ENCODE results near the gene SRGAP3.

DNA sequence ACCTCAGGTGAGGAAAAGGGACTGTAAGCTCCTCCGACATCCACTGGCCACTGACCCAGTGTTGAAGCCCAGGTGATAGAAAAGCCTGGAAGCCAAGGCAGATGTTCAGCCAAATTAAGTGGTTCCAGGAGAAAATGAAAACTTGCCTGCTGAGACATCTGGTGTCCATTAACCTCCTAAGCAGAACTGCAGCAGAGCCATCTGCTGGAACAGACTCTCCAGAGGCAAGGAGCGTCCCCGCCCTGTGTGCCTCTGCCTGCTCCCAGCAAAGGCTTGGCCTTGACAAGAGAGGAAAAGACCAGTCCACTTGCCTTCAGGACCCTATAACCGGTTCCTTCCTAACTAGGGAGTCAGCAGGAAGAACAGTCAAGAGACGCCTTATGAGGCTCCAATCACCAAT, 48.2 kb downstream of the SRGAP3 start:
- TF ChIP-seq, protein P1, sequence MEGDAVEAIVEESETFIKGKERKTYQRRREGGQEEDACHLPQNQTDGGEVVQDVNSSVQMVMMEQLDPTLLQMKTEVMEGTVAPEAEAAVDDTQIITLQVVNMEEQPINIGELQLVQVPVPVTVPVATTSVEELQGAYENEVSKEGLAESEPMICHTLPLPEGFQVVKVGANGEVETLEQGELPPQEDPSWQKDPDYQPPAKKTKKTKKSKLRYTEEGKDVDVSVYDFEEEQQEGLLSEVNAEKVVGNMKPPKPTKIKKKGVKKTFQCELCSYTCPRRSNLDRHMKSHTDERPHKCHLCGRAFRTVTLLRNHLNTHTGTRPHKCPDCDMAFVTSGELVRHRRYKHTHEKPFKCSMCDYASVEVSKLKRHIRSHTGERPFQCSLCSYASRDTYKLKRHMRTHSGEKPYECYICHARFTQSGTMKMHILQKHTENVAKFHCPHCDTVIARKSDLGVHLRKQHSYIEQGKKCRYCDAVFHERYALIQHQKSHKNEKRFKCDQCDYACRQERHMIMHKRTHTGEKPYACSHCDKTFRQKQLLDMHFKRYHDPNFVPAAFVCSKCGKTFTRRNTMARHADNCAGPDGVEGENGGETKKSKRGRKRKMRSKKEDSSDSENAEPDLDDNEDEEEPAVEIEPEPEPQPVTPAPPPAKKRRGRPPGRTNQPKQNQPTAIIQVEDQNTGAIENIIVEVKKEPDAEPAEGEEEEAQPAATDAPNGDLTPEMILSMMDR (IDR thresholded peaks at IDR 0.05; ENCODE audit: insufficient read depth, low read depth, low read length): no peak
- TF ChIP-seq EZH2 (IDR thresholded peaks at IDR 0.05; ENCODE audit: insufficient read depth, low read length): no peak
